IPS-15b (cell line): ENCODE data around the gene KERA.

Source experiments
- H3K27me3 ChIP-seq: one replicate; pipeline ENCODE4 v1.6.1; 2013; ENCODE audit warnings: low read length; ENCODE audit not compliant: control insufficient read depth, insufficient read depth
- H3K36me3 ChIP-seq: one replicate; pipeline ENCODE4 v1.6.1; 2013; ENCODE audit warnings: low read length; ENCODE audit not compliant: control insufficient read depth, insufficient read depth
- H3K4me1 ChIP-seq: one replicate; pipeline ENCODE4 v1.6.1; 2013; ENCODE audit warnings: mild to moderate bottlenecking, low read length; ENCODE audit not compliant: control insufficient read depth, insufficient read depth
- H3K4me3 ChIP-seq: one replicate; pipeline ENCODE4 v1.5.1; 2013; ENCODE audit warnings: low read depth, low read length
- H3K9ac ChIP-seq: one replicate; pipeline ENCODE4 v1.6.1; 2013; ENCODE audit warnings: low read depth, mild to moderate bottlenecking, low read length
- H3K9me3 ChIP-seq: one replicate; pipeline ENCODE4 v1.6.1; 2013; ENCODE audit warnings: mild to moderate bottlenecking, low read length; ENCODE audit not compliant: control insufficient read depth, insufficient read depth

KERA gene

GRCh38 chr12:91057368-91058165 lies at the start of gene KERA:
Gene KERA, minus strand, starts transcription at chr12:91058024. Its CDS starts 1,743 bp downstream, at chr12:91056281.
- Histone ChIP-seq H3K9ac (no peak within 1 kb of the TSS), H3K4me3 (no peak within 1 kb of the TSS), H3K27me3 (no peaks in the 10 kb centered on the region), H3K9me3 (no peaks in the 10 kb centered on the region), H3K36me3 (no peaks in the 10 kb centered on the region), H3K4me1 (no peaks in the 10 kb centered on the region)

GRCh38 chr12:91106283-91106682 lies 48.5 kb upstream of the KERA start:
- H3K4me3 ChIP-seq: no peak overlapping the region
- no peaks in the 10 kb centered on the region for H3K4me1 ChIP-seq
- no peaks in the 10 kb centered on the region for H3K27me3 ChIP-seq
- H3K36me3 ChIP-seq: no peaks in the 10 kb centered on the region
- no peak overlapping the region for H3K9ac ChIP-seq
- H3K9me3 ChIP-seq: no peaks in the 10 kb centered on the region

- Histone ChIP-seq H3K4me3 (no peak overlapping the region), H3K36me3 (no peaks in the 10 kb centered on the region), H3K9me3 (no peaks in the 10 kb centered on the region), H3K27me3 (no peaks in the 10 kb centered on the region), H3K9ac (no peak overlapping the region), H3K4me1 (no peaks in the 10 kb centered on the region)
Observed at GRCh38 chr12:91105807-91106206, 48.0 kb upstream of the KERA start.

- Histone ChIP-seq H3K9me3 (no peaks in the 10 kb centered on the region), H3K9ac (no peak overlapping the region), H3K4me3 (no peak overlapping the region), H3K36me3 (no peaks in the 10 kb centered on the region), H3K27me3 (no peaks in the 10 kb centered on the region), H3K4me1 (no peaks in the 10 kb centered on the region)
Observed at GRCh38 chr12:91104812-91105466, 47.1 kb upstream of the KERA start.

- H3K4me3 ChIP-seq: no peak overlapping the region
- H3K9me3 ChIP-seq: no peaks in the 10 kb centered on the region
- no peaks in the 10 kb centered on the region for H3K27me3 ChIP-seq
- H3K4me1 ChIP-seq: no peaks in the 10 kb centered on the region
- no peaks in the 10 kb centered on the region for H3K36me3 ChIP-seq
- H3K9ac ChIP-seq: no peak overlapping the region
Observed at GRCh38 chr12:91103624-91104023, 45.8 kb upstream of the KERA start.

- H3K9me3 ChIP-seq: no peaks in the 10 kb centered on the region
- H3K4me1 ChIP-seq: no peaks in the 10 kb centered on the region
- no peaks in the 10 kb centered on the region for H3K36me3 ChIP-seq
- no peak overlapping the region for H3K9ac ChIP-seq
- no peak overlapping the region for H3K4me3 ChIP-seq
- H3K27me3 ChIP-seq: no peaks in the 10 kb centered on the region
Observed at GRCh38 chr12:91103101-91103500, 45.3 kb upstream of the KERA start.

- Histone ChIP-seq H3K27me3 (no peaks in the 10 kb centered on the region), H3K36me3 (no peaks in the 10 kb centered on the region), H3K4me1 (no peaks in the 10 kb centered on the region), H3K9ac (no peak overlapping the region), H3K4me3 (no peak overlapping the region), H3K9me3 (no peaks in the 10 kb centered on the region)
Observed at GRCh38 chr12:91100906-91101305, 43.1 kb upstream of the KERA start.

- H3K9me3 ChIP-seq: no peaks in the 10 kb centered on the region
- H3K9ac ChIP-seq: no peak overlapping the region
- H3K36me3 ChIP-seq: no peaks in the 10 kb centered on the region
- no peak overlapping the region for H3K4me3 ChIP-seq
- no peaks in the 10 kb centered on the region for H3K27me3 ChIP-seq
- H3K4me1 ChIP-seq: no peaks in the 10 kb centered on the region
Observed at GRCh38 chr12:91099836-91100235, 42.0 kb upstream of the KERA start.

GRCh38 chr12:91099341-91099740 lies 41.5 kb upstream of the KERA start:
- H3K4me3 ChIP-seq: no peak overlapping the region
- H3K27me3 ChIP-seq: no peaks in the 10 kb centered on the region
- H3K9me3 ChIP-seq: no peaks in the 10 kb centered on the region
- H3K9ac ChIP-seq: no peak overlapping the region
- H3K36me3 ChIP-seq: no peaks in the 10 kb centered on the region
- no peaks in the 10 kb centered on the region for H3K4me1 ChIP-seq

GRCh38 chr12:91098941-91099340 lies 41.1 kb upstream of the KERA start:
- Histone ChIP-seq H3K36me3 (no peaks in the 10 kb centered on the region), H3K4me1 (no peaks in the 10 kb centered on the region), H3K9ac (no peak overlapping the region), H3K9me3 (no peaks in the 10 kb centered on the region), H3K4me3 (no peak overlapping the region), H3K27me3 (no peaks in the 10 kb centered on the region)

- Histone ChIP-seq H3K9ac (no peak overlapping the region), H3K27me3 (no peaks in the 10 kb centered on the region), H3K4me3 (no peak overlapping the region), H3K4me1 (no peaks in the 10 kb centered on the region), H3K36me3 (no peaks in the 10 kb centered on the region), H3K9me3 (no peaks in the 10 kb centered on the region)
Observed at GRCh38 chr12:91098461-91098860, 40.6 kb upstream of the KERA start.

GRCh38 chr12:91094957-91095356 lies 37.1 kb upstream of the KERA start:
- no peak overlapping the region for H3K4me3 ChIP-seq
- no peaks in the 10 kb centered on the region for H3K36me3 ChIP-seq
- no peaks in the 10 kb centered on the region for H3K27me3 ChIP-seq
- H3K9ac ChIP-seq: no peak overlapping the region
- H3K4me1 ChIP-seq: no peaks in the 10 kb centered on the region
- H3K9me3 ChIP-seq: no peaks in the 10 kb centered on the region
